Measurements from ENCODE around the gene KCNK4. TPM values are rescaled to one million over a fixed set of nuclear protein-coding genes. Genes with fewer than 3 reads are reported as not detected.

KCNK4 gene
- total and polyA plus RNA-seq, 2 donors (not counting 3 experiments of a cell fraction or from before 2014, with no cell fraction given): 0.06 to 0.44 TPM

GRCh38 chr11:64284962-64285884, 5.9 kb upstream of the KCNK4 start, which contains the start of gene GPR137:
GPR137 (plus strand) TSS chr11:64285848; CDS start chr11:64286525, 677 bp downstream.
- H3K9me3 ChIP-seq (replicated peaks; ENCODE audit: control insufficient read depth, insufficient read depth, low read length): no peaks in the 10 kb centered on the region
- FAIRE-seq: peak; percentile 48
- peaks cover 2% of the 10 kb centered on the region for H3K79me2 ChIP-seq (ENCODE audit: control insufficient read depth, insufficient read depth, low read length)
- H3K4me1 ChIP-seq (ENCODE audit: control insufficient read depth, extremely low read depth, insufficient read depth, low read length): peaks cover 11% of the 10 kb centered on the region
- DNase-seq (ENCODE audit: low read depth, low spot score): peak; percentile 79
- TF ChIP-seq POLR2AphosphoS5 (IDR thresholded peaks at IDR 0.05; ENCODE audit: insufficient read depth, low read depth, low read length): peak; percentile 55
- TF ChIP-seq POLR2A (IDR thresholded peaks at IDR 0.05; ENCODE audit: low read depth, low read length): peak; percentile 57
- no peak for TF ChIP-seq JUN (IDR thresholded peaks at IDR 0.05; ENCODE audit: borderline replicate concordance, insufficient read depth, insufficient read length, low read depth)
- peaks cover 2 to 3% of the 10 kb centered on the region in 2 experiments for H3K27me3 ChIP-seq (ENCODE audit: control insufficient read depth in 2 of 2, insufficient read depth in 2 of 2, low read length in 2 of 2)
- intact Hi-C loops (cut with micrococcal nuclease) (loop anchor here (1.0 to 5.0 kb wide), 5 partner anchors 15 to 98 kb away; partner anchors contain the start of genes ESRRA, PLCB3, PPP1R14B and STIP1), dilution Hi-C loops (cut with MboI; ENCODE audit: extremely low pct_ligation_motif_present, low sequenced_read_pairs) (no loop called here)
- H3K4me2 ChIP-seq (ENCODE audit: insufficient read depth, low read length): peak within 1 kb of the TSS; percentile 60
- BruUV-seq (replicated peaks): TSS peak; percentile 78
- peak within 1 kb of the TSS; percentile 54 for H3K9ac ChIP-seq (replicated peaks; ENCODE audit: extremely low read depth, insufficient read depth, low read length)
- H3K36me3 ChIP-seq (ENCODE audit: control insufficient read depth in 2 of 2, extremely low read depth in 1 of 2, insufficient read depth in 2 of 2, low read length in 2 of 2): peaks cover 0 to 5% of the 10 kb centered on the region in 2 experiments
- peak within 1 kb of the TSS; percentile 35 for H3K27ac ChIP-seq (ENCODE audit: insufficient read depth, low read depth, low read length)
- H2AFZ ChIP-seq (ENCODE audit: low read depth, low read length): peak within 1 kb of the TSS; percentile 75
- ChIA-PET CTCF (interaction anchor here (0.8 to 3.5 kb wide), 10 partner anchors 14 to 100 kb away, joined by 3 to 26 read pairs (median 6); partner anchors contain the start of genes CATSPERZ, PRDX5, STIP1 and TRMT112), POLR2A (interaction anchor here (1.0 kb wide), 1 partner anchor 14 kb away, joined by 3 read pairs; no protein-coding TSS in a partner anchor)
- no peaks in the 10 kb centered on the region for H4K20me1 ChIP-seq (replicated peaks; ENCODE audit: control insufficient read depth, extremely low read depth, insufficient read depth, low read length)
- no peaks in the 10 kb centered on the region for H3K9me1 ChIP-seq (replicated peaks; ENCODE audit: control insufficient read depth, extremely low read depth, insufficient read depth, low read length)
- H3K4me3 ChIP-seq (replicated peaks in 1 of 3; ENCODE audit: insufficient read depth in 1 of 3, low read depth in 1 of 3, low read length in 3 of 3): peak within 1 kb of the TSS; percentile 42 to 49 (median 44)

Data from endothelial cell of umbilical vein (primary cell).